ENCODE results near the gene ZNF473. TPM values are rescaled to one million over a fixed set of nuclear protein-coding genes. Genes with fewer than 3 reads are reported as not detected.

ZNF473 gene
- total RNA-seq = 5.1 and 6.9 TPM in 2 replicates

GRCh38 chr19:50025794-50026549 lies at the start of gene ZNF473:
Gene ZNF473 (plus strand): TSS chr19:50026005. CDS start chr19:50031083, 5,078 bp downstream.
- DNase-seq (ENCODE audit: low read depth) = no peak
- H3K4me3 ChIP-seq (ENCODE audit: low read depth, low read length) = peak within 1 kb of the TSS; percentile 99
- no peak for TF ChIP-seq CTCF (conservative IDR thresholded peaks at IDR 0.05; ENCODE audit: low read depth, low read length)

DNA sequence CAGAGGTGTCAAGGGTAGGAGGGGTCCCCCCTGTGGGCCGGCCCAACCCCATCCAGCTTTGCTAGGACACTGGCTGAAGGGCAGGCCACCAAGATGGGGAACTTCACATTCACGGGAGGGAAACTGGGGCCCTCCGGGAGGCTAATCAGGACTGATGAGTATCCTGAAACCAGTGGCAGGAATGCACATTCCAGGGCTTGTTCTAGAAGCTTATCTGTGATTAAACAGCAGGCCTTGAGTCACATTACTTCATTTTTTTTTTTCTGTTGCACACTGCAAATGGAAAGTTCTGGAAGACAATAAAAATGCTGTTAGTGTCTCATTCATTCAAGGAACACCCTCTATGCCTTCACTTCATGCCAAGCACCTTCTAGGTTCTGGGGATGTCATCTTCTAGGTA lies 49.3 kb upstream of the ZNF473 start:
- TF ChIP-seq CTCF (conservative IDR thresholded peaks at IDR 0.05; ENCODE audit: low read depth, low read length) = no peak
- DNase-seq (ENCODE audit: low read depth) = no peak
- H3K4me3 ChIP-seq (ENCODE audit: low read depth, low read length) = no peak overlapping the region

DNA sequence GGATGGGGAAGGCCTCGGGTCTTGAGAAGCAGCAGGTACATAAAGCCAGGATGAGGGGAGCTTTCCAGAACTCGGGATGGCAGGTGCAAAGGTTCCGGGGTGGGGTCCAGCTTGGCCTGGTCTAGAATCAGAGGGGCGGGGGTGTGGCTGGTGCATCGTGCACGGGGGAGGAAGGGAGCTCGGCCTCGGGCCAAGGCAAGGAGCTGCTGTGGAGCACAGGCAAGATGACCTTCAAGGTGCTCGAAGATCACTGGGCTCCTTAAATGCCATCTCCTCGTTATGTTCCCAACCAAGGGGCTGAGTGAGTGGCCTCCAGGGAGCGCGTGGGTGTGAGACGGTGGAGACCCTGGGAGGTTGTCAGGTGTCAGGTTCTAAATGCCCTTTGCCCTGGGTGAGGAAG lies 48.7 kb upstream of the ZNF473 start:
- TF ChIP-seq CTCF (conservative IDR thresholded peaks at IDR 0.05; ENCODE audit: low read depth, low read length) = no peak
- no peak for DNase-seq (ENCODE audit: low read depth)
- H3K4me3 ChIP-seq (ENCODE audit: low read depth, low read length) = no peak overlapping the region

DNA sequence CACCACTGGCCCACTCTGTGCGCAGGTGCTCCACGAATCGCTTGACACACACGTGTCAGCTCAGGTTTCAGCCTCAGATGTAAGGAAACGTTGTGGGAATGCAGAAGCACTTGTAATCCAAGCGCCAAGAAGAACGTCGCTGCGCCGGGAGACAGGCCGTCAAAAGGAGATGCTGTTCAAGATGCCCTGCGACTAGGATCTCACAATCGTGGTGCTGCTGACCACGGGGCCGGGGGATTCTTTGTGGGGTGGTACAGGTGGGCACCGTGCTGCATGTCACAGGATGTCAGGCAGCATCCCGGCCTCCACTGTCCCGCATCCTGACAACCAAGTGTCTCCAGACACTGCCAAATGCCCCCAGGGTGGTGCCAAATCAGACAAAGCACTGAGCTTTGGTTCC lies 47.9 kb upstream of the ZNF473 start:
- no peak for TF ChIP-seq CTCF (conservative IDR thresholded peaks at IDR 0.05; ENCODE audit: low read depth, low read length)
- DNase-seq (ENCODE audit: low read depth) = no peak
- H3K4me3 ChIP-seq (ENCODE audit: low read depth, low read length) = no peak overlapping the region

GRCh38 chr19:49978324-49978723 lies 47.5 kb upstream of the ZNF473 start:
- DNase-seq (ENCODE audit: low read depth) = no peak
- TF ChIP-seq CTCF (conservative IDR thresholded peaks at IDR 0.05; ENCODE audit: low read depth, low read length) = no peak

DNA sequence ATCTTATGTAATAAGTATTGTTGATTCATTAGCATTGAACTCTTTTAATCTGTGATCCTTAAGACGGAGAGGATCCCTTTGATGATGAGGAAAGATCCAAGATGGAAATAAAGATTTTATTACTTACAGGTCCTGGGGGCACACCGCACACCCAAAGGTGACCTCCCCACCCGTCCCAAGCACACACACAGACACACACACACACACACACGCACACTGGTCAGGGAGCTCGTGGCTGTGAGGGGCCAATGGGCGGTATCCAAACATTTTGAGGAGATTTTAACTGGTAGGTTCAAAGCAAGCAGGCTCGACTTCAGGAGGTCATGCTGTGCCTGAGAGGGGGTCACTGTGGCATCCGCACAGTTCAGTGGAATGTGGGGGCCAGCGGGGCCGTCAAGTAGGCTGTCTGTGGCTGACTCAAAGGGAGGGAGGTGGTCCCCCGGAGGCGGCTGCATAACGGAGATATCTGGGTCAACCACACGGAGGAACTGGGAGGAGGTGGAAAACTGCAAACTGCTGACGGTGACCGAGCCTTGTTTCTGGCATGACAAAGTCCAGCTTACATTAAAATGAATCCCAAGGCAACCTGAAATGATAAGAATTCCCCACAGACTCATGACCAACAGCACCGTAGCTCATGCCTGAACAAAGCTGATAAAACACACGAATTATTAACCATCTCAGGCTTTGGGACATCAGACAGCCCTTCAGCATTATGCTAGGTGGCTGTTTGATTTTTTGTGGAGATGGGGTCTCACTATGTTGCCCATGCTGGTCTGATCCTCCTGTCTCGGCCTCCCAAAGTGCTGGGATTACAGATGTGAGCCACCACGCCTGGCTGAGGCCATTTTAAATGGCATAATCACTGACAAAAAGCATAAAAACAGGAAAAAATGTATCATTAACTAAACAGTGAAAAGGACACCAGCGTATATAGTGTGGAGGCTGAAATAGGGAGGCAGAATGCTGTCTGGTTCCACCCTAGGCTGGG lies 43.9 kb upstream of the ZNF473 start:
- TF ChIP-seq CTCF (conservative IDR thresholded peaks at IDR 0.05; ENCODE audit: low read depth, low read length) = no peak
- DNase-seq (ENCODE audit: low read depth) = no peak
- no peak overlapping the region for H3K4me3 ChIP-seq (ENCODE audit: low read depth, low read length)

More at GRCh38 chr19:49978324-49978723, 47.5 kb upstream of the ZNF473 start:
- no peak overlapping the region for H3K4me3 ChIP-seq (ENCODE audit: low read depth, low read length)
